WTC11 (cell line): Measurements from ENCODE around the gene DSG3.

ENCODE experiments used
- TF ChIP-seq, protein P1 (sequence below): fragments of 200-600 bp; IDR thresholded peaks from 2 replicates; pipeline ENCODE4 v1.8.0; 2022; ENCODE audit warnings: antibody characterized with exemption
- TF ChIP-seq, protein P2 (sequence below): sonication (generic); formaldehyde crosslinking; IDR thresholded peaks from 2 replicates; pipeline ENCODE4 v1.8.0; 2022; ENCODE audit warnings: missing genetic modification reagents

DNA sequence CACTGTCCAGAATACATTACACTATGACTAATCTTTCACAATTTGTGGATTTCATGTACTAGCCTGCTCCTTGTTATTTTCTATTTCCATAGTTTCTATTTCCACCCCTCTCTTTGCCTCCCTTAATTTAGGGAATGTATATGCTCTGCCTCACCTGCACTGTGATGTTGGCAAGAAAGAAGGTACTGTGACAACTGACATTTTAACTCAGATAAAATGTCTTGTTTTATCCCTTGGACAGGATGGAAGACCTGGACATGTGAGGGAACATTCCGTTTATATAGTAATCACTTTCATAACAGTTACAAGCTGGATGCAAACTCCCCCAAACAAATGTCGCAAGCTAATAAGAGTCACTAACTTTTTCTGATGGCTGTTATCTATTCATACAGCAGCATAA, 21.5 kb upstream of the DSG3 start:
- TF ChIP-seq, protein P1, sequence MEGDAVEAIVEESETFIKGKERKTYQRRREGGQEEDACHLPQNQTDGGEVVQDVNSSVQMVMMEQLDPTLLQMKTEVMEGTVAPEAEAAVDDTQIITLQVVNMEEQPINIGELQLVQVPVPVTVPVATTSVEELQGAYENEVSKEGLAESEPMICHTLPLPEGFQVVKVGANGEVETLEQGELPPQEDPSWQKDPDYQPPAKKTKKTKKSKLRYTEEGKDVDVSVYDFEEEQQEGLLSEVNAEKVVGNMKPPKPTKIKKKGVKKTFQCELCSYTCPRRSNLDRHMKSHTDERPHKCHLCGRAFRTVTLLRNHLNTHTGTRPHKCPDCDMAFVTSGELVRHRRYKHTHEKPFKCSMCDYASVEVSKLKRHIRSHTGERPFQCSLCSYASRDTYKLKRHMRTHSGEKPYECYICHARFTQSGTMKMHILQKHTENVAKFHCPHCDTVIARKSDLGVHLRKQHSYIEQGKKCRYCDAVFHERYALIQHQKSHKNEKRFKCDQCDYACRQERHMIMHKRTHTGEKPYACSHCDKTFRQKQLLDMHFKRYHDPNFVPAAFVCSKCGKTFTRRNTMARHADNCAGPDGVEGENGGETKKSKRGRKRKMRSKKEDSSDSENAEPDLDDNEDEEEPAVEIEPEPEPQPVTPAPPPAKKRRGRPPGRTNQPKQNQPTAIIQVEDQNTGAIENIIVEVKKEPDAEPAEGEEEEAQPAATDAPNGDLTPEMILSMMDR, result no peak
- TF ChIP-seq, protein P2, sequence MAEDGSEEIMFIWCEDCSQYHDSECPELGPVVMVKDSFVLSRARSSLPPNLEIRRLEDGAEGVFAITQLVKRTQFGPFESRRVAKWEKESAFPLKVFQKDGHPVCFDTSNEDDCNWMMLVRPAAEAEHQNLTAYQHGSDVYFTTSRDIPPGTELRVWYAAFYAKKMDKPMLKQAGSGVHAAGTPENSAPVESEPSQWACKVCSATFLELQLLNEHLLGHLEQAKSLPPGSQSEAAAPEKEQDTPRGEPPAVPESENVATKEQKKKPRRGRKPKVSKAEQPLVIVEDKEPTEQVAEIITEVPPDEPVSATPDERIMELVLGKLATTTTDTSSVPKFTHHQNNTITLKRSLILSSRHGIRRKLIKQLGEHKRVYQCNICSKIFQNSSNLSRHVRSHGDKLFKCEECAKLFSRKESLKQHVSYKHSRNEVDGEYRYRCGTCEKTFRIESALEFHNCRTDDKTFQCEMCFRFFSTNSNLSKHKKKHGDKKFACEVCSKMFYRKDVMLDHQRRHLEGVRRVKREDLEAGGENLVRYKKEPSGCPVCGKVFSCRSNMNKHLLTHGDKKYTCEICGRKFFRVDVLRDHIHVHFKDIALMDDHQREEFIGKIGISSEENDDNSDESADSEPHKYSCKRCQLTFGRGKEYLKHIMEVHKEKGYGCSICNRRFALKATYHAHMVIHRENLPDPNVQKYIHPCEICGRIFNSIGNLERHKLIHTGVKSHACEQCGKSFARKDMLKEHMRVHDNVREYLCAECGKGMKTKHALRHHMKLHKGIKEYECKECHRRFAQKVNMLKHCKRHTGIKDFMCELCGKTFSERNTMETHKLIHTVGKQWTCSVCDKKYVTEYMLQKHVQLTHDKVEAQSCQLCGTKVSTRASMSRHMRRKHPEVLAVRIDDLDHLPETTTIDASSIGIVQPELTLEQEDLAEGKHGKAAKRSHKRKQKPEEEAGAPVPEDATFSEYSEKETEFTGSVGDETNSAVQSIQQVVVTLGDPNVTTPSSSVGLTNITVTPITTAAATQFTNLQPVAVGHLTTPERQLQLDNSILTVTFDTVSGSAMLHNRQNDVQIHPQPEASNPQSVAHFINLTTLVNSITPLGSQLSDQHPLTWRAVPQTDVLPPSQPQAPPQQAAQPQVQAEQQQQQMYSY (CRISPR knock-in tag), result no peak
